GM19025 (cell line): Measurements from ENCODE around the gene MAD1L1.

Experiments
- ATAC-seq: cut with Tn5 transposase; IDR thresholded peaks from one replicate; pipeline ENCODE4 v1.9.1; 2021; ENCODE audit warnings: mild to moderate bottlenecking, low read depth, moderate library complexity; ENCODE audit not compliant: unreplicated experiment

MAD1L1 gene

DNA sequence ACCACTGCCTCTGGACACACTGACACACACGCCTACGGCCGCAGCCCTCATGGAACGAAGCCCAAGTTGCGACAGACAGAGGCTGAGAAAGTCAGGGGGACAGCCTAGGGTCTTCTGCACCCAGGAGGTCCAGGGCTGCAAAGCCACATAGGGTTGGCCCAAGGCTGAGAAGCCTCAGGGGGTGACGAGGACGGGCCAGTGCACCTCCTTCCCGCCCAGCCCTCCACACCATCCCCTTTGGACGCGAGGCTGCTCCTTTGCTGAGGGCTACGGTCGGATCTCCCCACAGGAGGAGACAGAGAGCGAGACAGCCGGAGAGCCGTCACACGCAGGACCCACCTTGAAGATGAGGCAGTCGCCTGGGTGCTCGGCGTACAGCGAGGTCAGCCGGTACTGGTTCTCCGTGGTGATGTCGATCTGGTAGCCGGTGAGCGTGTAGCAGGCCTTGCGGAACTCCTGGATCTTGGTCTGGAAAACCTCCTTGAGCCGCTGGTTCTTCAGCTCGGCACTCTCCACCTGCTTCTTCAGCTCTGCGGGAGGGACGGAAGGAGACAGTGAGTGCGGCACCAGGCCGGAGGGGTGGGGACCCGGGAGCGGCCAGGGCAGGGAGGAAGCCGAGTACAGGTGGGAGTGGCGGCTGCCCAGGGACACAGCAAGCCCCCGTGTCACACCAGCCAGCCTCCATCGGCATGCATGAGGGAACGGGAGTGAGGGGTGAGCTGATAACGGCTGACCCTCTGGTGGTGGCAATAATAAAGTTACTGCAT lies 334.7 kb downstream of the MAD1L1 start:
- no peak for ATAC-seq

DNA sequence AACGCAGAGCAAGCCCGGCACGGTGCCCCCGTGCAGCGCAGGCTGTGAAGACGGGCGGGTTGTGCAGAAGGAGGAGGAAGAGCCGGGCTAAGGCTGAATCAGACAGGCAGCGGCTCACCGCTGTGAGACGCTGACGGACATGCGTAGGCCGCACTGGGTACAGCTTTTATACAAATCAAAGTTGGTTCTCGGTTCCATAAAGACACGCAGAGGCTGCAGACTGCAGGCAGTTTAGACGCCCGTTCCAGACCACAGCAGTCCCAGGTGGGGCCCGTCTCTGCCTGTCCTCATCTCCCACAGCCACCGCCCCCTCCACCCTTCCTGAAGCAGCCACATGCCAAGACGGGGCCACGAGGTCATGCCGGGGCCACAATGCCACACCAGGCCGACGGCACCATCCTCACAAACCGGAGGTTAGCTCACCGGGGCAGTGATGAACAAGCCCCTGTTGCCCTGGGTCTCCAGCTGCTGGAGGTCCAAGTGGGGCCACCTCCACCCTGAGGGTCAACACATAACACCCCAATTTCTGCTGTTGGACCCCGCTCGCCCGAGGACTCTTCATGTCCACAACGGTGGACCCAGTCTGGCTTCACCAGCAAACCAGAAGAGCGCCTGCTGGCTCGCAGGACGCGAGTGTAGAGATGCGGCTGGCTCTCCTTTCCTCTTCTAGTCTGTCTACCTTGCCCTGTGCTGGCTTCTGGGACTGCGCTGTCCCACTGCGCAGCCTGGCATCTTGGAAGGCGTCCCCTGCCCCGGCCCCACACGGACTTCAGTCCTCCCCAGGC lies 335.5 kb downstream of the MAD1L1 start:
- ATAC-seq, result no peak

GRCh38 chr7:1895664-1896515 lies 336.9 kb downstream of the MAD1L1 start:
- ATAC-seq, result no peak

DNA sequence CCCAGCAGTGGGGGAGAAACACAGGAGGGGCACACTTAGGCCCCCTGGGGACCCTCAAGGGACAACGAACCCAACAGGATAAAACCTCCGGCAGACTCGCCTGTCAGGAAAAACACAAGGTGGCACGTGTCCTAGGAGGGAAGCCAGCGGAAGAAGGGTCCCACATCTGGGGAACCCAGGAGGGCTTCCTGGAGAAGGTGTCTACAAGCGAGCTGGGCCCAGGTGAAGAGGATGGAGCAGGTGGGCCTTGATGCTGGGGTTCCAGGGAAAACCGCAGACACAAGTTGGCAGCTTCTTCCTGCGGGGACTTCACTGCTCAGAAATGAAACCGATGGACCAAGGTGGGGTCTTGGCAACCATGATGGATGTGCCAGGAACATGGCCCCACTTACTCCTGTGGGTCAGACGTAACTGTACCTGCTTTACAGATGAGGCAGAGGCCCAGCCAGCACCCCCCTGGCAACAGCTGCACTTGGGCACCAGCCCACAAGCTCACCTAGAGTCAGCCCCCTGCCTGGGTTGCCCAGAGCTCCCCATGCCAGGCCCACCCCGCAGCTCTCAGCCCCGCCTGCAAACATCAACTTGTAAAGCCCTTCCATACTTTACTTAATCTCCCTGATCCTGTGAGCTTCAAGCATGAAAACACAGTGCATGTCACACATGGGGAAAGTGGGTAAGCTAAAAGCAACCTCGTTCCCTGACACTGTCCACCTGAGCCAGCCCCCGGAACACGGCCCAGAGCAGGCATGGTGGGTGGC lies 337.7 kb downstream of the MAD1L1 start:
- no peak for ATAC-seq

- no peak for ATAC-seq
Measured at GRCh38 chr7:1894313-1894900, 338.3 kb downstream of the MAD1L1 start.

DNA sequence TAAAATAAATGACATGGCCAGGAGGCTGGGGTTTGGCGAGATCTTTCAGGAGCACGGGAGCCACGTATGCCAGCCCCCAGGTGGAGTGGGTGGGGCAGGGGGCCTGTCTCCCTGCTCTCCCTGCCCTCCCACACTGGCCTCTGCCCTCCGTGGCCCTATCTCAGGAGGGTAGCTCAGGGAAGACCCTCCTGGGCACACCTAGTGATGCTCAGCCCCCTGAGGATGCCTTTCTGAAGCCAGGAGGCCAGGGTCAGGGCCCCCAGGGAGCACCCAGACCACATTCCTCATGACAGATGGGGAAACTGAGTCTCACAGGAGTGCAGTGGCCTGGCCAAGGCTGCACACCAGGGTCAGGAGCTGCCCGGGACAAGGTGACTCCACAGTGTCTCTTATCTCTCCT lies 339.3 kb downstream of the MAD1L1 start:
- ATAC-seq, result no peak

GRCh38 chr7:1893036-1893435 lies 339.7 kb downstream of the MAD1L1 start:
- no peak for ATAC-seq

DNA sequence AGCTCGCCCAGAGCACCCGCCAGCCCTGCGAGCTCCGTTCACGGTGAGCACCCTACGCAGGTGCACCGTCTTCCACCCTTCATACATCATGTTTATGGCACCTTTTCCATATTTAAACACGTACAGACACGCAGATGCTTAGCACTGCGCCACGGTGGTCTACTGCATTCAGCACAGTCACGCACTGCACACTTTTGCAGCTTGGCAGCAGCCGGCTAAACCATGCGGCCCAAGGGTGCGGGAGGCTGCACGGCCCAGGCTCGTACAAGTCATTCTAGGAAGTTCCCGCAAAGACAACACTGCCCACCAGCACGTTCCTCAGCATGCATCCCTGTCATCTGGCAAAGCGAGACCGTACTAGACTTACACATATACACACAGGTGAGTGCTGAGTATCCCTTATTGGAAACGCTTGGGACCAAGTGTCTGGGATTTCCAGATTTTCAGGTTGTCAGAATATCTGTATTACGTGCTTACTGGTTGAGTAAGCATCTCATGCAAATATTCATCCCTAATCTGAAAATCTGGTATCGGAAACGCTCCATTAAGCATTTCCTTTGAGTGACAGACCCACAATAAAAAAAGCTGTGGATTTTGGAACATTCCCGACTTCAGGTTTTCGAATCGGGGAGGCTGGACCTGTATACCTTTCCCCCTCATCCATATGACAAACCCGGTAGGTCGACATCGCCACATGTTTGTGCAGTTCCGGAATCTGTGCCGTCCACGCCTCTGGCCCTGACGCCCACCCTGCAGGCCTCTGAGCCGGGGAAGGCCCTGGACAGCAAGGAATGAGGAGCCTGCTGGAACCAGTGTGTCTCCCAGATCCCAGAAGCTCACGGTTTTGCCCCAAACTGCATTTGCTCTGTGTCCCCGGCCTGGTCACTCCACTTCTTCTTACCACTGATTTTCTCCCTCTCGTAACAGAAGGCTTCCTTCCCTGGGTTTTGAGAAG lies 340.5 kb downstream of the MAD1L1 start:
- no peak for ATAC-seq

GRCh38 chr7:1890289-1891235 lies 342.2 kb downstream of the MAD1L1 start:
- no peak for ATAC-seq

- no peak for ATAC-seq
Measured at GRCh38 chr7:1889556-1890181, 343.1 kb downstream of the MAD1L1 start.

DNA sequence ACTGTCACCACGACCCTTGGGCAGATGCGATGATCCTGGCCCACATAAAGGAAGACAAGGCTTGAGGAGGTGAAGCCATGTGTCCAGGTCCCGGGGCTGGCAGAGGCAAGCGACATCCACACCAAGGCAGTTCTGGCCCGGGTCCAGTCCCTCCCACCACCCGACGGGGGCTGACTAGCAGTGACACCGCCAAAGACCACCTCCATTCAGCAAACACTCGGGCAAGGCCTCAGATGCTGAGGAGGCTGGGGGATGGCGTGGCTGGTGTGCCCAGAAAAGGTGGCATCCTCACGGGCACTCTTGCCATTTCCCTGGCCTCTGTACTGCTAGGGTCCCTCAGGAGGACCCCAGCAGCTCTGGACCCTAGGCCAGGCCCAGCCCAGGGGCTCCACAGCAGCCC lies 343.7 kb downstream of the MAD1L1 start:
- ATAC-seq, result no peak

- no peak for ATAC-seq
Measured at GRCh38 chr7:1888425-1888824, 344.3 kb downstream of the MAD1L1 start.

- ATAC-seq, result no peak
Measured at GRCh38 chr7:1887251-1887650, 345.5 kb downstream of the MAD1L1 start.

GRCh38 chr7:1886361-1887064 lies 346.2 kb downstream of the MAD1L1 start:
- no peak for ATAC-seq

DNA sequence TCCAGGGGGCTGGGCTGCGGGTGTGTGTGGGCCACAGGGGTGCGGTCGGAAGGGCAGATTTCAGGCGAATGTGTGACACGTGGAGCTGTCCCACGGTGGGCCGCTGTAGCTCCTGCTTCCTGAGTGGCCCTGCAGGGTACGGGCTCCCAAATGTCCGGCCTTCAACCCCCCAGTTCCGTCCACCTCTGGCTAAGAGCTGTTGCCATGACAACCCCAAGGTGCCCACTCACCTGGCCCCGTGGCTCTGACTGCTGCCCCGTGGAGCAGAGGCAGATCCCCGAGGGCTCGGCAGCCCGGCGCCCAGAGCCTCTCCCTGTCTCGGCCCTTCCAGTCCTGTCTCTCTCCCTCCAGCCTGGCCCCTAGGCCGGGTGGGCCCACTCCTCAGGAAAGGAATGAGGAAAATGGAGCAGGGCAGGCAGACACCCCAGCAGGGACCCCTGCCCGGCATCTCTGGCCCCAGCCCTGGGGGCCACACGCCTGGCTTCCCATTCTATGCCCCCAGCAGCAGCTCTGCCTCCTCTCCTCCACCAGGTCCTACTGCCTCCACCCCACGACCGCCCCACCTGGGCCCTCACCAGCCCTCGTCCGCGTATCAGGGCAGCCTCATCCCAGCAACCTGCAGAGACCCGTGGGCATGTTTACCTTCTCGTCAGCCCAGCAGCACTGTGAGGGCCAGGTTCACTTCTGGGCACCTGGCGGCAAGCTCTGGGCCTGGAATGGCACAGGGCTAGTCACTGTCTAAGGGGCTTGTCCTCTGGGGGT lies 347.1 kb downstream of the MAD1L1 start:
- ATAC-seq, result no peak
